ENCODE measurements around the gene PRR20G. TPM values are rescaled to one million over a fixed set of nuclear protein-coding genes. Genes with fewer than 3 reads are reported as not detected.

PRR20G gene
- total RNA-seq, 5 donors from 2014 or later (not counting 1 experiment from before 2014, with no cell fraction given), result not detected

DNA sequence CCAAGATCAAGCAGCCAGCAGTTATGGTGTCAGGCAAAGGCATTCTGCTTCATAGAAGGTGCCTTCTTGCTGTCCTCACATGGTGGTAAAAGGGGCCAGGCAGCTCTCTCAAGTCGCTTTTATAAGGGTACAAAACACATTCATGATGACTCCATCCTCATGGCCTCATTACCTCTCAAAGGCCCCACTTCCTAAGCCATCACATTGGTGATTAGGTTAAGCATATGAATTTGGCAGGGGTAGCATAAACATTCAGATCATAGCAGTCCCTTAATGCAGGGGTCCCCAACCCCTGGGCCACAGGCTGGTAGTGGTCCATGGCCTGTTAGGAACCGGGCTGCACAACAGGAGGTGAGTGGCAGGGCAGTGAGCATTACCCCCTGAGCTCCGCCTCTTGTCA, 52.1 kb downstream of the PRR20G start:
- CTCF ChIA-PET, result no interaction called here
- H3K4me3 ChIP-seq (ENCODE audit: control insufficient read depth in 1 of 2, extremely low read depth in 1 of 2, low read length in 1 of 2), result no peak overlapping the region
- no peak overlapping the region for H3K27ac ChIP-seq (ENCODE audit: low read length)
- peaks cover 2 to 8% (median 5%) of the 10 kb centered on the region in 3 donors for H3K9me3 Mint-ChIP-seq
- H3K27me3 ChIP-seq (replicated peaks in 1 of 2; ENCODE audit: control insufficient read depth in 2 of 2, extremely low read depth in 1 of 2, insufficient read depth in 2 of 2, low read length in 1 of 2), result peaks cover 2 to 22% of the 10 kb centered on the region in 2 experiments
- DNase-seq (no peak), ATAC-seq (replicated peaks in 1 of 4) (no peak)
- WGBS (ENCODE audit: insufficient coverage), result 43% methylated on average over 1 of the region's 3 CpGs
- H3K4me3 Mint-ChIP-seq, result no peak overlapping the region
- POLR2A ChIA-PET, result no interaction called here
- H3K36me3 Mint-ChIP-seq, result no peaks in the 10 kb centered on the region
- no peaks in the 10 kb centered on the region for H3K9me3 ChIP-seq
- no peak overlapping the region for H3K27ac Mint-ChIP-seq
- H3K4me1 ChIP-seq (ENCODE audit: control insufficient read depth in 1 of 2, extremely low read depth in 1 of 2, insufficient read depth in 2 of 2, low read length in 2 of 2), result no peaks in the 10 kb centered on the region
- H3K27me3 Mint-ChIP-seq, result peaks cover 15 to 17% of the 10 kb centered on the region in 2 donors
- no peaks in the 10 kb centered on the region for H3K4me1 Mint-ChIP-seq
- no peaks in the 10 kb centered on the region for H3K36me3 ChIP-seq (ENCODE audit: control insufficient read depth in 2 of 2, extremely low read depth in 1 of 2, insufficient read depth in 1 of 2, low read length in 1 of 2)

DNA sequence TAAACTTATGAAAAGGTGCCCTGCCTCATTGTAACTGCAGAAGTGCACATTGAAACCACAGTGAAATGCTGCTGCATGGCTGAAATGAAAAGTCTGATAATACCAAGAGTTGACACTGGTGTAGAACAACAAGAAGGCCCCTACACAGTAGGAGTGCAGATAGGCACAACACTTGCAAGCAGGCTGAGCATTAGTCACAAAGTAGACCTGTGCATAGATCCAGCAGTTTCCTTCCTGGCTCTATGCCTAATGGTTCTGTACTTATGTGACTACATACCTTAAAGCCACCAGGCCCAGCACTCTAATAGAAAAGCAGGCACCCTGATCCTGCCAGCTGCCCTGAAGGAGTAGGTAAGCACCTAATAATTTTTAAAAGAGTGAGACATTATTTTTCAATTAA, 53.1 kb downstream of the PRR20G start:
- peaks cover 12 to 20% of the 10 kb centered on the region in 2 donors for H3K27me3 Mint-ChIP-seq
- no peaks in the 10 kb centered on the region for H3K36me3 ChIP-seq (ENCODE audit: control insufficient read depth in 2 of 2, extremely low read depth in 1 of 2, insufficient read depth in 1 of 2, low read length in 1 of 2)
- no peaks in the 10 kb centered on the region for H3K4me1 Mint-ChIP-seq
- no peak overlapping the region for H3K27ac Mint-ChIP-seq
- no peaks in the 10 kb centered on the region for H3K9me3 ChIP-seq
- no peak for DNase-seq
- no peak overlapping the region for H3K27ac ChIP-seq (ENCODE audit: low read length)
- no peak for ATAC-seq (replicated peaks in 1 of 4)
- H3K9me3 Mint-ChIP-seq, result peaks cover 2 to 8% (median 5%) of the 10 kb centered on the region in 3 donors
- peaks cover 2 to 21% of the 10 kb centered on the region in 2 experiments for H3K27me3 ChIP-seq (replicated peaks in 1 of 2; ENCODE audit: control insufficient read depth in 2 of 2, extremely low read depth in 1 of 2, insufficient read depth in 2 of 2, low read length in 1 of 2)
- CTCF ChIA-PET, result no interaction called here
- H3K4me3 ChIP-seq (ENCODE audit: control insufficient read depth in 1 of 2, extremely low read depth in 1 of 2, low read length in 1 of 2), result no peak overlapping the region
- no peaks in the 10 kb centered on the region for H3K36me3 Mint-ChIP-seq
- H3K4me1 ChIP-seq (ENCODE audit: control insufficient read depth in 1 of 2, extremely low read depth in 1 of 2, insufficient read depth in 2 of 2, low read length in 2 of 2), result no peaks in the 10 kb centered on the region
- H3K4me3 Mint-ChIP-seq, result no peak overlapping the region
- POLR2A ChIA-PET, result no interaction called here

Other genes with a start within 250 kb of the PRR20G start
- not detected for gene PRR23E, start 94.9 kb downstream of the PRR20G start, total RNA-seq

All from T-cell (primary cell).